Parathyroid adenoma (tissue), 2 donors: ENCODE data around the gene HS3ST6.
"Not testable (repeated sequence)": the region's sequence is repeated elsewhere in the genome, so short reads cannot be mapped to it uniquely, and the experiment has no call there.

Source experiments
- H2AFZ ChIP-seq: fragments of 300-600 bp; sonication (generic); one replicate; pipeline ENCODE4 v1.7.0; 2017; ENCODE audit warnings: antibody characterized with exemption, mild to moderate bottlenecking
- H3K27ac ChIP-seq: fragments of 300-600 bp; sonication (generic); one replicate; pipeline ENCODE4 v1.7.0; 2017
- H3K27me3 ChIP-seq: fragments of 300-600 bp; sonication (generic); one replicate; pipeline ENCODE4 v1.7.0; 2017; ENCODE audit warnings: low read length; ENCODE audit not compliant: control insufficient read depth, insufficient read depth
- H3K36me3 ChIP-seq: fragments of 300-600 bp; sonication (generic); one replicate; pipeline ENCODE4 v1.7.0; 2017; ENCODE audit warnings: low read length; ENCODE audit not compliant: control insufficient read depth, insufficient read depth
- H3K4me1 ChIP-seq: fragments of 300-600 bp; sonication (generic); one replicate; pipeline ENCODE4 v1.7.0; 2017; ENCODE audit warnings: control low read depth
- H3K4me2 ChIP-seq: fragments of 300-600 bp; sonication (generic); one replicate; pipeline ENCODE4 v1.7.0; 2017; ENCODE audit warnings: low read length
- H3K4me3 ChIP-seq: fragments of 300-600 bp; sonication (generic); one replicate; pipeline ENCODE4 v1.7.0; 2017; ENCODE audit warnings: low read depth, low read length
- H3K79me2 ChIP-seq: fragments of 300-600 bp; sonication (generic); one replicate; pipeline ENCODE4 v1.7.0; 2017; ENCODE audit warnings: control low read depth
- H3K9ac ChIP-seq: fragments of 300-600 bp; sonication (generic); one replicate; pipeline ENCODE4 v1.7.0; 2017; ENCODE audit warnings: mild to moderate bottlenecking
- H3K9me3 ChIP-seq: fragments of 300-600 bp; sonication (generic); one replicate; pipeline ENCODE4 v1.7.0; 2017; ENCODE audit warnings: low read length; ENCODE audit not compliant: control insufficient read depth
- CTCF ChIP-seq: fragments of 300-600 bp; sonication (generic); IDR thresholded peaks from one replicate; pipeline ENCODE4 v1.7.0; 2017; ENCODE audit warnings: antibody characterized with exemption, mild to moderate bottlenecking
- donor health status: primary hyperparathyroidism.

Gene HS3ST6

GRCh38 chr16:1887711-1888354, 30.4 kb downstream of the HS3ST6 start:
- Histone ChIP-seq H3K9me3 (no peaks in the 10 kb centered on the region), H3K9ac (no peak overlapping the region), H3K79me2 (no peaks in the 10 kb centered on the region), H3K4me1 (peaks cover 10% of the 10 kb centered on the region), H3K36me3 (no peaks in the 10 kb centered on the region), H3K27ac (no peak overlapping the region), H3K4me2 (no peak overlapping the region), H3K4me3 (no peak overlapping the region), H3K27me3 (no peaks in the 10 kb centered on the region), H2AFZ (no peak overlapping the region)
- no peak for TF ChIP-seq CTCF

DNA sequence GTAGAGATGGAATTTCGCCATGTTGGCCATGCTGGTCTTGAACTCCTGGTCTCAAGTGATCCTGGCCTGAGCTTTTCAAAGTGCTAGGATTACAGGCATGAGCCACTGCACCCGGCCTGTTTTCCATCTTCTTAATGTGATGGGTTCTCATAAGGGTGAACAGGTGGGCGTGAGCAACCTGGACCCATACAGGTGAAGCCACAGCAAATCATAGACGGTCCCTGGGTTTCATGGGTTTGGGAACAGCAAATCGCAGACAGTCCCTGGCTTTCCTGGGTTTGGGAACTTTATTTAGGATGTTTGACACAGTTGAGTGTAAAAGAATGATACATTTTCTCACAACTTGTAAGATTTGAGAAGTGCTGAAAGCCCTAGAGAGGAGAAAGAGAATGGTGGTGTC, 33.3 kb downstream of the HS3ST6 start:
- Histone ChIP-seq H3K79me2 (no peaks in the 10 kb centered on the region), H3K4me2 (no peak overlapping the region), H3K9me3 (no peaks in the 10 kb centered on the region), H3K9ac (no peak overlapping the region), H3K4me3 (no peak overlapping the region), H3K4me1 (peaks cover under 1% of the 10 kb centered on the region), H3K27ac (no peak overlapping the region), H3K27me3 (no peaks in the 10 kb centered on the region), H3K36me3 (no peaks in the 10 kb centered on the region), H2AFZ (no peak overlapping the region)
- TF ChIP-seq CTCF = no peak

DNA sequence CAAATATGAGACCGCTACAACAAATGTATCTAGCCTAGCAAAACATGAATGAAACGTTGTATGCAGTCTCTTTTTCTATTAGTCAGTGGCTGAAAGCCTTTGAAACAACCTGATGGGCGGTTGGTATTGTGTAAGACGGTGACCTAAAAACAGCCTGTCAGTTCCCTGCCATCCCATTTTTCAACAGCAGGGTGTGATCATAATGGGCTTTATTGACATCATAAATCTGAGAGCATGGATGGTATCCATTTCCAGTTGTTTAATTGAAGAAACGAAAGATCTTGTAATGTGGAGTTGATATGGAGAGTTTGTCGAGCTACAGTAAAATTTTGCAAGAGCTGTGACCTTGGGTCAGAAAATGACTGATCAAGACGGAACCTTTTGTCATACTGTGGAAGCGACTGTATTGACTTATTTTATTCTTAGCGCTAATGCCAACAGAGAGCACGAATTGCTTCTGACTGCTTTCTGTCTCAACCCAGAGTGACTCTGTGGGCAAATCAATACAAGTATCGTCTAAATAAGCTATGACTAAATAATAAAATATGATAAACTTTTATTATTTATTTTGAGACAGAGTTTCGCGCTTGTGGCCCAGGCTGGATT, 34.0 kb downstream of the HS3ST6 start:
- no peak overlapping the region for H3K4me3 ChIP-seq
- no peak for TF ChIP-seq CTCF
- no peaks in the 10 kb centered on the region for H3K27me3 ChIP-seq
- no peak overlapping the region for H2AFZ ChIP-seq
- H3K4me2 ChIP-seq = no peak overlapping the region
- H3K9ac ChIP-seq = no peak overlapping the region
- no peaks in the 10 kb centered on the region for H3K9me3 ChIP-seq
- no peaks in the 10 kb centered on the region for H3K4me1 ChIP-seq
- H3K27ac ChIP-seq = no peak overlapping the region
- H3K36me3 ChIP-seq = no peaks in the 10 kb centered on the region
- H3K79me2 ChIP-seq = no peaks in the 10 kb centered on the region

- H3K36me3 ChIP-seq, H3K9me3 ChIP-seq, H3K27ac ChIP-seq, H3K9ac ChIP-seq, H3K27me3 ChIP-seq, H2AFZ ChIP-seq, H3K4me2 ChIP-seq, H3K79me2 ChIP-seq, H3K4me3 ChIP-seq, H3K4me1 ChIP-seq: not testable (repeated sequence)
Measured at GRCh38 chr16:1881172-1881571, 37.0 kb downstream of the HS3ST6 start.

DNA sequence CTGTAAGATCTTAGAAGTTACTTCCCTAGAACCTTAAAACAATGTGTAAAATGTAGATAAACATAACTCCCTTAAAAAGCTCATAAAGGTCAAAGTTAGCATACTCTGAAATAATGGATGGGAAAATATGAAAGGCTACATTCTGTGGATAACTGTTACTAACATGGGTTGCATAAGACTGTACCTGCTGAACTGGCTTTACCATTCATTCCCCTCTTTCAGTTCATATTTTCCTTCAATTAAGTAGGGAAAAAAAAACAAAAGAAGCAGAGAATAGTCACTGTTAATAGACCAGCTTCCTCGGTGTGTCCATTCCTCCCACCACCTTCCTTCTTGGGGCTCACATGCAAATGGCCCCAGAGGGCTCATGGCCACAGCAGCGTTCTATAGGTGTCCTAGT, 38.7 kb downstream of the HS3ST6 start:
- no peak overlapping the region for H3K4me2 ChIP-seq
- no peaks in the 10 kb centered on the region for H3K36me3 ChIP-seq
- H3K27ac ChIP-seq = no peak overlapping the region
- no peak overlapping the region for H3K9ac ChIP-seq
- no peaks in the 10 kb centered on the region for H3K9me3 ChIP-seq
- H2AFZ ChIP-seq = no peak overlapping the region
- H3K79me2 ChIP-seq = no peaks in the 10 kb centered on the region
- no peak overlapping the region for H3K4me3 ChIP-seq
- no peaks in the 10 kb centered on the region for H3K27me3 ChIP-seq
- H3K4me1 ChIP-seq = no peaks in the 10 kb centered on the region
- no peak for TF ChIP-seq CTCF
